Liver (tissue), 3 donors: ENCODE measurements around the gene BLOC1S5.

Experiments
- ATF3 ChIP-seq: IDR thresholded peaks from 2 replicates; pipeline ENCODE4 v1.6.1; 2016; ENCODE audit warnings: antibody characterized with exemption
- CTCF ChIP-seq: fragments of 150-350 bp; IDR thresholded peaks from 2 replicates; pipeline ENCODE4 v1.5.1; 2017; ENCODE audit warnings: improper control_type of control experiment, low read depth, low read length; ENCODE audit not compliant: missing input control
- GABPA ChIP-seq, 2 donors: IDR thresholded peaks in 1 of 2; conservative IDR thresholded peaks in 1 of 2; 2 replicates each; pipeline ENCODE4 v1.6.1; 2016; ENCODE audit warnings: antibody characterized with exemption in 2 of 2, mild to moderate bottlenecking in 1 of 2, moderate library complexity in 1 of 2
- MAX ChIP-seq: IDR thresholded peaks from 2 replicates; pipeline ENCODE4 v1.6.1; 2016; ENCODE audit warnings: antibody characterized with exemption
- RAD21 ChIP-seq, 2 donors: IDR thresholded peaks; 2 replicates each; pipeline ENCODE4 v1.6.1; 2016; ENCODE audit warnings: antibody characterized with exemption in 2 of 2, mild to moderate bottlenecking in 2 of 2
- REST ChIP-seq: IDR thresholded peaks from 2 replicates; pipeline ENCODE4 v1.6.1; 2016; ENCODE audit warnings: antibody characterized with exemption, mild to moderate bottlenecking
- RXRA ChIP-seq, 2 donors: IDR thresholded peaks; 2 replicates each; pipeline ENCODE4 v1.6.1; 2017 to 2018; ENCODE audit warnings: antibody characterized with exemption in 2 of 2, mild to moderate bottlenecking in 1 of 2
- SP1 ChIP-seq: IDR thresholded peaks from 2 replicates; pipeline ENCODE4 v1.6.1; 2018; ENCODE audit warnings: antibody characterized with exemption, mild to moderate bottlenecking
- TAF1 ChIP-seq: conservative IDR thresholded peaks from 2 replicates; pipeline ENCODE4 v1.6.1; 2016; ENCODE audit warnings: antibody characterized with exemption, mild to moderate bottlenecking
- YY1 ChIP-seq: IDR thresholded peaks from 2 replicates; pipeline ENCODE4 v1.6.1; 2016; ENCODE audit warnings: antibody characterized with exemption, mild to moderate bottlenecking
- ZBTB33 ChIP-seq: IDR thresholded peaks from 2 replicates; pipeline ENCODE4 v1.6.1; 2016; ENCODE audit warnings: antibody characterized with exemption
- donor health status: healthy.
- donor health status: healthy.

GRCh38 chr6:8061736-8062135 lies 2.5 kb downstream of the BLOC1S5 start:
- no peak for TF ChIP-seq CTCF
- no peak for TF ChIP-seq ATF3
- no peak for TF ChIP-seq MAX
- no peak for TF ChIP-seq RXRA (IDR thresholded peaks at IDR 0.05)
- no peak for TF ChIP-seq ZBTB33
- no peak for TF ChIP-seq TAF1
- no peak for TF ChIP-seq REST
- no peak for TF ChIP-seq RAD21 (IDR thresholded peaks at IDR 0.05)
- TF ChIP-seq SP1 = peak; percentile 18
- TF ChIP-seq GABPA (IDR thresholded peaks at IDR 0.05 in 1 of 2, conservative IDR thresholded peaks at IDR 0.05 in 1 of 2) = no peak
- TF ChIP-seq YY1 = no peak
